GM21528 (cell line): ENCODE results near the gene KLF15.

Source experiments
- ATAC-seq: cut with Tn5 transposase; IDR thresholded peaks from one replicate; pipeline ENCODE4 v1.9.1; 2021; ENCODE audit warnings: mild to moderate bottlenecking, moderate library complexity; ENCODE audit not compliant: unreplicated experiment, low FRiP score

Gene KLF15

DNA sequence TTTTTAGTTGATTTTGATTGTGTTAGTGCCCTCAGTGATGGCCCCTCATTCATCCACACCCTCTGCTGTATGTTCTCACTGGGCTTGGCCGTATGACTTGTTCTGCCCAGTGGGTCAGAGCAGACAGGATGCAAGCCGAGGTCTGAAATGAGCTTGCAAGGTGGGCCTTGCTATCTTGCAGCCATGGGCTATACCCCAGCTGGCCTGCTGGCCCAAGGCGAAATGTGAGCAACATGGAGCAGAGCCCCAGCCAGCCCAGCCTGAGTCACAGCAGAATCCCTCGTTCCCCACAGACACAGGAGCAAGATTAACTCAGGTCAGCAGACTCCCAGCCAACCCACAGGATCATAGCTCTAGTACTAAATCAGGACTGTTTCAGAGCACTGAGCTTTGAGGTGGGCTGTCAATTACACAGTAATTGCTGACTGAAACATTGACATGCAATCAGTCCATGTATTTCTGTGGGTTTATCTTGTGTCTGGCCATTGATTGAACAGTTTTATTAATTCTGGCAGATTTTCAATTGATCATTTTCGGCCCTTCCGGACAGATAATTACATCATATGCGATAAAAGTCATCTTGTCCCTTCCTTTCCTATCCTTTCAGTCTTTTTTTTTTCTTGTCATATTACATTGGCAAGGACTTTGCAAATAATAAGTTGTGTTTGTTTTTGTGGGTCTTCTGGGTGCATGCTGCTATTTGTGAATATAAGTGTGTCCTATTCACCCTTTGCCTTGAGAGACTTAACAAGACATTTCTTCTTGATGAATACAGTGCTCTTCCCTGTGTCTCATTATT lies 27.1 kb downstream of the KLF15 start:
- ATAC-seq: no peak

GRCh38 chr3:126326629-126327028 lies 30.6 kb downstream of the KLF15 start:
- no peak for ATAC-seq

DNA sequence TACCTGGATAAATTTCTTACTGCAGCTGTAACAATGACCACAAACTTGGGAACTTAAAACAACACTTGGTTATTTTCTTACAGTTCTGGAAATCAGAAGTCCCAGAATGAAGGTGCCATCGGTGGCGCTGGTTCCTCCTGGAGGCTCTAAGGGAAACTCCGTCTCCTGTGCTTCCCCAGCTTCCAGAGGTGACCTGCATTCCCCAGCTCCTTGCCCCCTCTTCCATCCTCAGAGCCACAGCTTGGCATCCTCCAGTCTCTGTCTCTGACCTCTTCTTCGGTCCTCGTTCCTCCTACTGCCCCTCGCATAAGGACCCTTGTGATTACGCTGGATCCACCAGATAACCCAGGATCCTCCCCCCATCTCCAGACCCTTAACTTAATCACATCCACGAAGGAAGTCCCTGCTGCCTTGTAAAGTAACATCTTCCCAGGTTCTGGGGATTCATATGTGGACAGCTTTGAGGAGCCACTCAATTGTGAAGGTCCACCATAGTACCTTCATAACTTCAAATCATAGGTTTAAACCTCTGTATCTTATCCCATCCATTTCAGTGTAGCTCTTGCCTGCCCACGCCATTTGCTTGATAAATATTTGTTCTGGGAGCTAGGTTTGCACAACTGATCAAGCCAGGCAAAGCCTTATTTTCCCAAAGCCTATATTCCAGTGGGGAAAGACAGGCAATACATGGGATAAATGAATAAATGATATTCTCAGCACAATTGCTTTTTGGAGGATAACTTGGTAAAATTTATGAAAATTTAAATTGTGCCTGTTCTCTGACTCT lies 34.8 kb downstream of the KLF15 start:
- ATAC-seq: no peak

DNA sequence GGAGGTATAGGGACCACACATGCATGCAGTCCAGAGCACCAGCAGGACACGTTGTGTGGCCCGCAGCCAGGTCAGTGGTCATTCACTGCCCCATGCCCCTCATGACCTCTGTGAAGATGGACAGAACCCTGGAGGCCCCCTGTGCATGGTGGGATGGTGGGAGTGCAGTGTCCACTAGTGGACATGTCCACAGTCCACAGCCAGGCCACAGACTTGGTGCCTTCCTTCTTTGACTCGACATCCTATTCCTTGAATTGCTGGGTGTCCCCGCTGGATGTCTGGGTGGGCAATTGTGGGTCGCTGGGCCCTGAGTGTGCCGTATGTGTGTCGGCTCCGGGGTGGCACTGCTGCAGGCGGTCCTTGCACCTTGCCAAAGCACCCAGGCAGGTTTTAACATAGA lies 35.7 kb downstream of the KLF15 start:
- no peak for ATAC-seq

DNA sequence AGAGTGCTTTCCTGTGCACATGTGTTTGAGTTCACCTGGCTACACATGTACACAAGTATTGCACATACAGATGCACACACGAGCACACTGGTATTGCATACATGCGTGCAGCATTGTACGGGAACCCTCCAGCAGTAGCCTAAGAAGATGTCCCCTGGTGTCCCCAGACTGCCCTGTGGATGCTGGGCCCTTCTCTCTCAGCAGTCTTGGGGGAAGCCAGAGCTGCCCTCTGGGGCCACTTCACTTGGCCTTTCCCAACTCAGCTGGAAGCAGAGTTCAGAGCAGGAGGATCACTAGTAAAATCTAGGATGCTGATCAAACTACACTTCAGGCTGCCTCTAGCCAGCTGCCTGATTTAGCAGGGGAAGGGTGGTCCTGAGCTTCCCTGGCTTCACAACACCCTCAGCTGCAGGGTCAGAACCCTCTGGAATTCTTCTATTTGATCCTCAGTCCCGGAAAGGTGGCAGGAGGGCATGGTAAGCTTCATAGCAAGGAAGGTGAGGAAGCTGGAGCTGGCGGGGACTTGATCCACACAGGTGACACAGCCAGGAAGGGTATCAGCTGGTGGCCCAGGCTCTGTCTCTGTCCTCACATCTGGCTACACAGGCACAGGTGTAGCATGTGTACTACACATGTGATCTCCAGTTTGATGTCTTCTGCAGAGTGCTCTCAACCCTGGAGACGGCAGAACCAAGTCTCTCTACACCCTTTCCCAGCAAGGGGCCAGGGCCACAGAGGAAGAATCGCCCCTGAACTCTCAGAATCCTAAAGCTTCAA lies 36.5 kb downstream of the KLF15 start:
- no peak for ATAC-seq

DNA sequence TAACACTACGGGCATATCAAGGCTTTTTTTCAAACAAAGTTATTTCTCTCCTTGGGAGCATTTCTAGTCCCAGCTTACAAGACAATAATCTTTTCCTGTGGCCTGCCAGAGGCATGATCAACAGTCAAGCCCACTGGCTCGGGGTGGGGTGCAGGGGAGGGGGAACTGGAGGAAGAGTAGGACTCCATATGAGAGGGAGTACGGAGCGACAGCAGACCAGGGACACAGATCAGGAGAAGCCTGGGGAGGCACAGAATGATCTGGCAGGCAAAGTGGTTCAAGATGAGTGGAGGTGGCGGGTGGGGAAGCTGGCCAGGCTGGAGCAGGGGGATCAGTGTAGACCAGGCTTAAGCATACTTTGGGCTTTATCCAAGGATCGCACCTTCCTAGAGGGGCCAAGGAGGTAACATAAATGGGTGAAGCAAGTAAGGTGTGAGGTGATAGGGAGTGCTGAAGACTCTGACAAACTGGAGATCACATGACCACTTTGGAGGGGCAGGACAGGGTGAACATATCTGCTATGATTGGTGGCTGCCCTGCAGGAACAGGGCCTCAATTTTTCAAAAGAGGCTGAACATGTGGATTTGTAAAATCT lies 37.4 kb downstream of the KLF15 start:
- ATAC-seq: no peak

DNA sequence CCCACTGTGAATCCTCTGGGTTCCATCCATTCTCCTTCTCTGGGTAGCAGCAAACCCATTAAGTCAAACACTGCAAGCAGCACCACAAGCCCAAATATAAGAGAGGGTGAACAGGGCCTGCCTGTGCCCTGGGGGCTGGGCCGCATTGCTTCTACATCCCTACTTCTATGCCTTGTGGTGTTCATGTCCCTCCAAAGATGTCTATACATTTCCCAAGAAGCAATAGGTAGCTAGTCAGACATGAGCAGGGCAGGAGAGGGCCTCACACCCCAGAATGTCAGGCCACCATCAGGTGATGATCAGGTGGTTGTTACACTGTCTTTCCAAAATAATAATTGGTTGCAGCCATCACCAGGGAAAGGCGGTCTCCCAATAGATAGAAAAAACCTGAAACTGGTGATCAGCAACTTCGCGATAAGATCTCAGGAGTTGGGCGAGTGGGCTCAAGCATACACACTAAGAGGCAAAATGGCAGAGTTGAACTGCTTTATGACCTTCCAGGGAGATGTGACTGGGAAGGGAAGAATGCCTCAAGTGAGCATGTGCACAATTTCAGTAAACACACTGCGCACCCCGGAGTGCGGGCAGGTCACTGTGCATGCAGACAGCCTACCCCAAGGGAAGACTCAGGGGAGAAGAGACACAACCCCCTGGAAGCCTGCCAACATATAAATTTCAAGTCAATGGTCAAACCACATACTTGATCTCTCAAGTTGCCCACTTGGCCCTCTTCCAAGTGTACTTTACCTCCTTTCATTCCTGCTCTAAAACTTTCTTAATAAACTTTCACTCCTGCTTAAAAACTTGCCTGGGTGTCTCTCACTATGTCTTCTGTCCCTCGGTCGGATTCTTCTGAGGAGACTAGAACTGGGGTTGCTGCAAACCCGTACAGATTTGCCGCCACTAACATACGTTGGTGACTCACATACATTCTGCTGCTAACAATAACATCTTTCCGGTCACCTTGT lies 39.9 kb downstream of the KLF15 start:
- no peak for ATAC-seq

GRCh38 chr3:126316501-126316939 lies 40.7 kb downstream of the KLF15 start:
- no peak for ATAC-seq

DNA sequence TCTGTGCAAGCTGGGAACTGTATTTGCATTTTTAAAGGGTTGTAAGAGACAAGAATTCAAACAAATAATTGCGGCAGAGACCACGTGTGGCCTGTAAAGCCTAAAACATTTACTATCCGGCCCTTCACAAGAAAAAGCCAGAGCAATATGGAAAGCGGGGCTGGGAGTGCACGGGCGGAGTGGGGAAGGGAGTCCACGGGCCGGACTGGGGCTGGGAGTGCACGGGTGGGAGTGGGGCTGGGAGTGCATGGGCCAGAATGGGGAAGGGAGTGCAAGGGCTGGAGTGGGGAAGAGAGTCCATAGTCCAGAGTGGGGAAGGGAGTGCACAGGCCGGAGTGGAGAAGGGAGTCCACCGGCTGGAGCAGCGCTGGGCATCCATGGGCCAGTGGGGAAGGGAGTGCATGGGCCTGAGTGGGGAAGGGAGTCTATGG lies 41.2 kb downstream of the KLF15 start:
- no peak for ATAC-seq

- no peak for ATAC-seq
These were observed 42.2 kb downstream of the KLF15 start for GRCh38 chr3:126314790-126315658.

GRCh38 chr3:126314305-126314789 lies 42.9 kb downstream of the KLF15 start:
- ATAC-seq: no peak

- no peak for ATAC-seq
These were observed 43.5 kb downstream of the KLF15 start for GRCh38 chr3:126313580-126314304.

- no peak for ATAC-seq
These were observed 44.0 kb downstream of the KLF15 start for GRCh38 chr3:126313166-126313565.

GRCh38 chr3:126312341-126312740 lies 44.9 kb downstream of the KLF15 start:
- no peak for ATAC-seq

DNA sequence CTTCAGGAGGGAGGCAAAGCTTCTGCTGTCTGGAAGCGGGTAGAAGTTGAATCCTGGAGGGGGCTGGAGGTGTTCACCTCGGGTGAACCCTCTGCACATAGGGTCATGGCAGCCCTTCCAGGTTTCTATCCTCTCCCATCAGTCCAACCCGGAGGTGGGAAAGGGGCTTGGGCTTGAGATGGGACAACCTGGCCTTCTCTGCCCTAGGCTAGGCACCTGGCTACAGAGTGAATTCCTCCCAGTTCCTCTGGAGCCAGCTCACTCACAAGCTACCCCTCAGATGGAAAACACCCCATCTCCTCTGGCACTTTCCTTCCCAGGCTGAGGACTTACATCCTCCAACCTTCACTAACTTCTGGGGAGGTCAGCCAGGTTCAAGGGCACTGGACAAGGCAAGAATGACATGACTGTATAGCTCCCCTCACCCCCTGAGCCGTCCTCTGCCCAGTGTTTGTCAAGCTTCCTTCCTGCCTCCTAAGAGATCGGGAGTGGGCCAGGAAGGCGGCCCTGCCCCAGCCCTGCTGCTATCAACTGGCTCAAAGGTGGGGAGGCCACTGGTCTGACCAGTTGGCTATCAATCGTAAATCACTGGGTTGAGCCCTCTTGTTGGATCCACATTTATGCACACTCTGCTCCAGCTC lies 45.8 kb downstream of the KLF15 start:
- ATAC-seq: no peak

GRCh38 chr3:126310816-126311215 lies 46.4 kb downstream of the KLF15 start:
- ATAC-seq: no peak
